ENCODE measurements around the gene AMOTL1. TPM values are rescaled to one million over a fixed set of nuclear protein-coding genes. Genes with fewer than 3 reads are reported as not detected.

Gene AMOTL1
- total RNA-seq, 2 donors from 2014 or later, result 56.7 to 59.5 TPM

DNA sequence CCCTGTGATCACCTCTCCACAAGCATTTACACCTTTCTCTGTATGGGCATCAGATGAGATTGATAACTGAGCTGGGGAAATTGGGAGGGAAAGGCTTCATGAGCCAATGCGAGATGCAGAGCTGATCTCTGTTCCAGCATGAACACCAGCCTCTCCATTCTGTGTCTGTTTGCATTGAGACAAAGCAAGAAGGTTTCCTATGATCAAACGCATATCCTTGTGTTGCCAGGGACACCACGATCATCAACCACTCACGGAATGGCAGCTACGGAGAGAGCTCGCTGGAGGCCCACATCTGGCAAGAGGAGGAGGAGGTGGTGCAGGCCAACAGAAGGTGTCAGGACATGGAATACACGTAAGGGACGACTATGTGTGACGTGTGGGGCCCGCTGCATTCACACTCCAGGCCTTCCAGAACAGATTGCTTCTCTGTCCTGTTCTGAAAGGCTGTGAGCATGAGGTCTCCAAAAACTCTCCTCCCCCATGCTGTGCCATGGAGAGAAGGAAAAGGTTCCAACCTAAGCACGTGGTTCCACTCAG lies 96.4 kb downstream of the AMOTL1 start:
- Histone ChIP-seq H3K36me3 (peaks cover 85% of the 10 kb centered on the region), H3K27me3 (no peaks in the 10 kb centered on the region), H3K27ac (peak overlapping the region in 1 of 2 donors; percentile 50), H3K4me1 (no peaks in the 10 kb centered on the region), H3K9me3 (no peaks in the 10 kb centered on the region), H3K4me3 (no peak overlapping the region)
- no peak for TF ChIP-seq CTCF (IDR thresholded peaks at IDR 0.05)
- DNase-seq (ENCODE audit: low spot score), result no peak

- DNase-seq (ENCODE audit: low spot score), result no peak
- H3K27ac ChIP-seq, result no peak overlapping the region
- H3K36me3 ChIP-seq, result peaks cover 86% of the 10 kb centered on the region
- H3K9me3 ChIP-seq, result no peaks in the 10 kb centered on the region
- TF ChIP-seq CTCF (IDR thresholded peaks at IDR 0.05), result no peak
- no peaks in the 10 kb centered on the region for H3K27me3 ChIP-seq
- H3K4me1 ChIP-seq, result no peaks in the 10 kb centered on the region
- no peak overlapping the region for H3K4me3 ChIP-seq
Observed at GRCh38 chr11:94866231-94866822, 98.2 kb downstream of the AMOTL1 start.

- H3K9me3 ChIP-seq, result no peaks in the 10 kb centered on the region
Observed at GRCh38 chr11:94866936-94867795, 99.0 kb downstream of the AMOTL1 start.

GRCh38 chr11:94868468-94868867 lies 100.3 kb downstream of the AMOTL1 start:
- H3K27me3 ChIP-seq, result no peaks in the 10 kb centered on the region
- H3K36me3 ChIP-seq, result peaks cover 93% of the 10 kb centered on the region
- no peaks in the 10 kb centered on the region for H3K9me3 ChIP-seq
- DNase-seq (ENCODE audit: low spot score), result no peak
- H3K27ac ChIP-seq, result no peak overlapping the region
- no peak overlapping the region for H3K4me3 ChIP-seq
- no peak for TF ChIP-seq CTCF (IDR thresholded peaks at IDR 0.05)
- H3K4me1 ChIP-seq, result no peaks in the 10 kb centered on the region

More at GRCh38 chr11:94866936-94867795, 99.0 kb downstream of the AMOTL1 start:
- no peaks in the 10 kb centered on the region for H3K4me1 ChIP-seq
- no peak for TF ChIP-seq CTCF (IDR thresholded peaks at IDR 0.05)
- peaks cover 87% of the 10 kb centered on the region for H3K36me3 ChIP-seq
- H3K27me3 ChIP-seq, result no peaks in the 10 kb centered on the region
- DNase-seq (ENCODE audit: low spot score), result peak; percentile 55
- H3K27ac ChIP-seq, result no peak overlapping the region
- H3K4me3 ChIP-seq, result no peak overlapping the region

DNA sequence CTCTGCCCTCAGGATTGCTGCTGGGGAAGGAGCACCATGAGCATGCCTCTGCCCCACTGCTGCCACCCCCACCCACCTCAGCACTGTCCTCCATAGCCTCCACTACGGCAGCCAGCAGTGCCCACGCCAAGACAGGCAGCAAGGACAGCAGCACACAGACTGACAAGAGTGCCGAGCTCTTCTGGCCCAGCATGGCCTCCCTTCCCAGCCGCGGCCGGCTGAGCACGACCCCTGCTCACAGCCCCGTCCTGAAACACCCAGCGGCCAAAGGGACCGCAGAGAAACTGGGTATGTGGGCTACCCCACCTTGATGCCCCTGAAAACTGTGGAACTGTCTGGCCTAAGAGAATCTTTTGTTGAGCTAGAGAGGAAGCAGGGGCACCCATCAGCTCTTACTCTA lies 101.0 kb downstream of the AMOTL1 start:
- Histone ChIP-seq H3K9me3 (no peaks in the 10 kb centered on the region), H3K27me3 (no peaks in the 10 kb centered on the region), H3K36me3 (peaks cover 86% of the 10 kb centered on the region), H3K4me3 (no peak overlapping the region), H3K27ac (no peak overlapping the region), H3K4me1 (peaks cover 0 to under 1% of the 10 kb centered on the region in 2 donors)
- TF ChIP-seq CTCF (IDR thresholded peaks at IDR 0.05), result no peak
- peak; percentile 32 for DNase-seq (ENCODE audit: low spot score)

Measured in right atrium auricular region (tissue), 2 donors.